NCI-H1092 (cell line): ENCODE measurements around the gene KNOP1.

Experiments
- DNase-seq: peaks from one replicate; lab custom pipeline; 2025; lab: John Stamatoyannopoulos, UW

Gene KNOP1

GRCh38 chr16:19707569-19708295, 10.3 kb downstream of the KNOP1 start:
- DNase-seq = no peak

GRCh38 chr16:19706846-19707245, 11.2 kb downstream of the KNOP1 start:
- DNase-seq = no peak

- DNase-seq = no peak
Observed at GRCh38 chr16:19705843-19706242, 12.2 kb downstream of the KNOP1 start.

- DNase-seq = no peak
Observed at GRCh38 chr16:19705146-19705501, 12.9 kb downstream of the KNOP1 start.

- no peak for DNase-seq
Observed at GRCh38 chr16:19704321-19705145, 13.5 kb downstream of the KNOP1 start.

- no peak for DNase-seq
Observed at GRCh38 chr16:19703172-19703889, 14.7 kb downstream of the KNOP1 start.

GRCh38 chr16:19701091-19701490, 16.9 kb downstream of the KNOP1 start:
- DNase-seq = no peak

- DNase-seq = peak; percentile 15
Observed at GRCh38 chr16:19700319-19700781, 17.7 kb downstream of the KNOP1 start.

GRCh38 chr16:19699472-19699871, 18.6 kb downstream of the KNOP1 start:
- DNase-seq = no peak

- no peak for DNase-seq
Observed at GRCh38 chr16:19698480-19699465, 19.3 kb downstream of the KNOP1 start.

GRCh38 chr16:19697756-19698318, 20.2 kb downstream of the KNOP1 start:
- DNase-seq = no peak

GRCh38 chr16:19696961-19697360, 21.1 kb downstream of the KNOP1 start:
- DNase-seq = peak; percentile 89

- DNase-seq = peak; percentile 90
Observed at GRCh38 chr16:19696328-19696727, 21.7 kb downstream of the KNOP1 start.

- DNase-seq = no peak
Observed at GRCh38 chr16:19694989-19695388, 23.0 kb downstream of the KNOP1 start.

GRCh38 chr16:19691161-19691711, 26.8 kb downstream of the KNOP1 start:
- no peak for DNase-seq

GRCh38 chr16:19690196-19690595, 27.8 kb downstream of the KNOP1 start:
- no peak for DNase-seq

GRCh38 chr16:19689342-19689741, 28.7 kb downstream of the KNOP1 start:
- no peak for DNase-seq

- DNase-seq = no peak
Observed at GRCh38 chr16:19688396-19689024, 29.5 kb downstream of the KNOP1 start.

GRCh38 chr16:19687279-19687678, 30.7 kb downstream of the KNOP1 start:
- DNase-seq = no peak

- DNase-seq = no peak
Observed at GRCh38 chr16:19685176-19685575, 32.9 kb downstream of the KNOP1 start.
